Inflammatory macrophage (primary cell): ENCODE results near the gene HMCN1.
"Not testable (repeated sequence)": the region's sequence is repeated elsewhere in the genome, so short reads cannot be mapped to it uniquely, and the experiment has no call there.

Source experiments
- DNase-seq, 2 donors: peaks; one replicate each; pipeline ENCODE4 v3.0.0-alpha.2; 2020 to 2022

Gene HMCN1

GRCh38 chr1:185856482-185856881 lies 122.3 kb downstream of the HMCN1 start:
- no peak for DNase-seq

GRCh38 chr1:185857442-185857841 lies 123.3 kb downstream of the HMCN1 start:
- no peak for DNase-seq

- no peak for DNase-seq
Measured at GRCh38 chr1:185860311-185860710, 126.1 kb downstream of the HMCN1 start.

- no peak for DNase-seq
Measured at GRCh38 chr1:185860859-185861258, 126.7 kb downstream of the HMCN1 start.

GRCh38 chr1:185861630-185862029 lies 127.4 kb downstream of the HMCN1 start:
- no peak for DNase-seq

GRCh38 chr1:185862235-185862634 lies 128.0 kb downstream of the HMCN1 start:
- DNase-seq, result no peak

GRCh38 chr1:185864331-185864730 lies 130.1 kb downstream of the HMCN1 start:
- DNase-seq, result no peak

GRCh38 chr1:185864889-185865517 lies 130.8 kb downstream of the HMCN1 start:
- DNase-seq, result no peak

- DNase-seq, result no peak
Measured at GRCh38 chr1:185869590-185869989, 135.4 kb downstream of the HMCN1 start.

GRCh38 chr1:185871627-185872150 lies 137.5 kb downstream of the HMCN1 start:
- no peak for DNase-seq

- no peak for DNase-seq
Measured at GRCh38 chr1:185874246-185874645, 140.1 kb downstream of the HMCN1 start.

- no peak for DNase-seq
Measured at GRCh38 chr1:185880330-185880729, 146.1 kb downstream of the HMCN1 start.

- DNase-seq, result no peak
Measured at GRCh38 chr1:185880779-185881333, 146.7 kb downstream of the HMCN1 start.

- no peak for DNase-seq
Measured at GRCh38 chr1:185886046-185886445, 151.9 kb downstream of the HMCN1 start.

GRCh38 chr1:185886671-185887070 lies 152.5 kb downstream of the HMCN1 start:
- no peak for DNase-seq

- not testable (repeated sequence) for DNase-seq
Measured at GRCh38 chr1:185892831-185893403, 158.7 kb downstream of the HMCN1 start.

GRCh38 chr1:185894791-185895190 lies 160.6 kb downstream of the HMCN1 start:
- DNase-seq, result no peak

GRCh38 chr1:185895208-185895900 lies 161.2 kb downstream of the HMCN1 start:
- DNase-seq, result no peak

GRCh38 chr1:185896863-185897262 lies 162.7 kb downstream of the HMCN1 start:
- DNase-seq, result no peak

GRCh38 chr1:185906186-185906585 lies 172.0 kb downstream of the HMCN1 start:
- no peak for DNase-seq

GRCh38 chr1:185907246-185907645 lies 173.1 kb downstream of the HMCN1 start:
- no peak for DNase-seq

- DNase-seq, result no peak
Measured at GRCh38 chr1:185911978-185912377, 177.8 kb downstream of the HMCN1 start.

- no peak for DNase-seq
Measured at GRCh38 chr1:185912504-185912903, 178.3 kb downstream of the HMCN1 start.

- DNase-seq, result no peak
Measured at GRCh38 chr1:185914089-185914488, 179.9 kb downstream of the HMCN1 start.
